HG02870 (cell line): Measurements from ENCODE around the gene CCL4.
A peak's percentile ranks its signal among the peaks of the same experiment; 100 is the strongest.

ENCODE experiments used
- ATAC-seq: cut with Tn5 transposase; IDR thresholded peaks from one replicate; pipeline ENCODE4 v1.9.1; 2021; ENCODE audit warnings: mild to moderate bottlenecking, moderate library complexity; ENCODE audit not compliant: unreplicated experiment

CCL4 gene

GRCh38 chr17:36142235-36142634 lies 38.6 kb downstream of the CCL4 start:
- ATAC-seq: no peak

- no peak for ATAC-seq
These were observed 39.2 kb downstream of the CCL4 start for GRCh38 chr17:36142806-36143205.

DNA sequence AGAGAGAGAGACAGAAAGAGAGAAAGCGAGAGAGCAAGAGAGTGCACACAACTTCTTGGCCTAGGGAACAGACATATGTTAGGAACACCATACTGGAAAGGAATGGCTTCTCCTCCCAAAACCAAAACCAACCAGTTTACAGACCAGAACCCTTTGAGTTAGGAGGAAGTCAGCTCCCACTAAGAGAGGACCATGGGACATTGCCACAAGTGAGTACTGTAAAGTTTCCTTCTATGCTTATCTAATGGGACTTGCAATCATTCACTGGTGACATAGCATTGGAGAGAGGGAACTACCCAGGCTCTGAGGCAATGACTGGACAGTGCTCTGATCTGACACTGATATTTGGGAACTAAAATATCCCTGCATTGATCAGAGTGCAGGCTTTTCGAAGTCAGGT lies 40.4 kb downstream of the CCL4 start:
- ATAC-seq: no peak

DNA sequence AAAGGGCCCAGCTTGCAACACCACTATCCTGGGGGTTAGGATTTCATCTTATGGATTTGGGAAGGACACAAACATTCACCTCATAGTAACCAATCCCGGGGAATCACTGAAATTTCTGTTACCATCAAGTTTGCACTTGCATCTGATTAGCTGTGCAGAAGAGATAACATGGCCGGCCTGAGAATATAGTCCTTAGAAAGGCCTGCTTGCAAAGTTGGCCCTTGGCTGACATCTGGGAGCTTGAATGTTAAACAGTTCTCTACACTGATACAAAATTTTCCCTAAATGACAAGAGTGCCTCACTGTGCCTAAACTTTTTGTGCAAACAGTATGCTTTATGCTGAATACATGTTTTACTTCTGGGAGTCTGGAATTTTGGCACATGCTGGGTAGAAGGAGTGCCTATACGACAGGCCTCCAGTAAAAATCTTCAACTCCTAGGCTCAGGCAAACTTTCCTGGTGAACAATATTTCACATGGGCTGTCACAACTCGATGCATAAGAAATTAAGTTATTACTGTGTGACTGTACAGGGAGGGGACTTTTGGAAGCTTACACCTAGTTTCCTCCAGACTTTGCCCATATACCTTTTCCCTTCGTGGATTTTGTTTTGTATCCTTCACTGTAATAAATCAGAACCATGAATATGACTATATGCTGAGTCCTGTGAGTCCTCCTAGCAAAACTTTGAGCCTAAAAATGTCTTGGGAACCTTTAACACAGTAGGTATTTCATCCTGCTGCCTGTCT lies 41.5 kb downstream of the CCL4 start:
- ATAC-seq: no peak

DNA sequence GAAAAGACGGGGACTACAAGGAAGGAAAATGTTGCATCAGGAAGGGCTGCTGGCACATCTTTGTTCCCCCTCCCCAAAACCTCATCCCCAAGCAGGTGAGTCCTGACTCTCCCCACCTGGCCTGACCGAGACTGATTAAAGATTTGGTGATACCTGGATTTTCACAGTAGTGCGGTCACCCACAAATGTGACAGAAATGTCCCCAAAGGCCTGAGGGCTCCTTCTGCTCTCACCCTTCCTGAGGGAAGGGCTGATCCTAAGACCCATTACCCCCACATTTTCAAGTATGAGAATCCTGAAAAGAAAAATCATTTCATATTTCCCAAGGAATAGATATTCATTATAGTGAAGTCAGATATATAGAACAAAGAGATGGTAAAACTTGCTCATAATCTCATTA lies 44.0 kb downstream of the CCL4 start:
- ATAC-seq: no peak

DNA sequence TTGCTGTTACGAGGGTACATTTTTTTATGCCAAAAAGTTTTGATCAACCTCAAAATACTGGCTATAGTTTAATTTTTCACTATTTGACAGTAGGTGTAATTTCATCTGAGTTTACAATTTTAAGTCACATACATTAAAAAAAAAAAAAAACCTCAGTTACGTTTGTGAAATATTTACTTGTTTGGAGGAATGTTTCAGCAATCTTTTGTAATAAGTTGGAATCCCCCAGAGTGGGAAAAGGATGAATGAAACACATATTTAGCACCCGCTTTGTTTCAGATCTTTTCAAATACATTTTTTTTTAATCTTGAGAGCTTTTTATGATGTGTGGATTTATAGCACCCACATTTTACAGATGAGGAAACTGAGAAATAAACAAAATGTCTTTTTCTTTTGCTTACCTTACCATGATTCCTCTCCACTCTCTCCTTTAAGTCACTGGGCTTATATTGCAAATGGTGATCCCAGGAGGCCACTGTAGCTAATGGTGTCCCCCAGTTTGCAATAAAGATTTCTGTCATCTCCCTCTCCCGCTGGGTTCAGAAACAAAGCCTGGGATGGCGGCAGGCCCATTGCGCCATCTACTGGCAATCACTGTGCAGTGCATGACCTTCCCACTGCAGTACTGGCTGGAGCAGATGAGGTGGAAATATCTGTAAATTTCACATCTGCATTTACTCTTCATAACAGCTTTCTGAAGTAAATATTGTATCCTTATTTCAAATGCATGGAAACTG lies 45.1 kb downstream of the CCL4 start:
- peak; percentile 63 for ATAC-seq

DNA sequence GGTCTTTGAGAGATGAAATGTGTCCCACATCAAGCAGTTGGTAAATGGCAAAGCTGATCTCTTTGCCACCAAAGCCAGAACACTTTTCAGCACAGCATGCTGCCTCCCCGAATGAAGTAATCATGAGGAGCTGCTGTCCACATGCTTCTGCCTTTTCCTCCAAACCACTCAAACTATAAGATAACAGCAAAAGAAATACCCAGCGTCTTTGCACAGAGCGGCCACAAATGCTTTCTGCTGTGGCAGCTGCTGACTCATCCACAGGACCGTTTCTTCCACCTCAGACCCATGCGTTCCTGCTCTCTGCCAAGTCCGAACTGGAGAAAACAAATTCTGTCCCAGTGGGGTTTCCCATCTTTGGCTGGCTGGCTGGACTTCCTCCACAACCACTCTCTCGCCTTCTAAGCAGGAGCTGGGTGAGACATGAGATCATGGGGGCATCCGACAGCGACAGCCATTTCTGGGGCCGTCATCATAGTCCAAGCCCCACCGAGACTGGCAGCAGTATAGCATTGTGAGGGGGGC lies 45.7 kb downstream of the CCL4 start:
- ATAC-seq: no peak

GRCh38 chr17:36151891-36152638 lies 48.4 kb downstream of the CCL4 start:
- ATAC-seq: no peak

DNA sequence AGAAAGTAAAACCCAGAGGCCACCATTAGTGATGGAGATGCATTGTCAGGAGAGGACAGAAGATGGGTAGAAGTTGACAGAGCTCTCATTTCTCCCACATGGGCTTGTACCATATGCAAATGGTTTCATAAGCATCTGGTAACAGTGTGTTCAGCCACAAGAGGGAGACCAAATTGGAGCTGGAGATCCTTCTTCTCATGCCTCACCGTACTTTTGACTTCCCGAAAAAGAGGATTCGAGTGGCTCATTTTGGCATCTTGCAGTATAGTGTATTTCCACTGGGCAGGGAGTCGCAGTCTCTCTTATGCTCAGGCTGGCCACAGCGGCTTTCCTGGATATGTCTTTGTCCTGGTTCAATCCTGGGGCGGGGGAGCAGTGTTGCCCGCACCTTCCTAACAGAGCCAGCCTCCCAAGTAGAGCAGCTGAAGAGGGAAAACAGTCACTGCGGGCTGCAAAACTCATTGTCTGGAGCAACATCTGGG lies 49.1 kb downstream of the CCL4 start:
- no peak for ATAC-seq

DNA sequence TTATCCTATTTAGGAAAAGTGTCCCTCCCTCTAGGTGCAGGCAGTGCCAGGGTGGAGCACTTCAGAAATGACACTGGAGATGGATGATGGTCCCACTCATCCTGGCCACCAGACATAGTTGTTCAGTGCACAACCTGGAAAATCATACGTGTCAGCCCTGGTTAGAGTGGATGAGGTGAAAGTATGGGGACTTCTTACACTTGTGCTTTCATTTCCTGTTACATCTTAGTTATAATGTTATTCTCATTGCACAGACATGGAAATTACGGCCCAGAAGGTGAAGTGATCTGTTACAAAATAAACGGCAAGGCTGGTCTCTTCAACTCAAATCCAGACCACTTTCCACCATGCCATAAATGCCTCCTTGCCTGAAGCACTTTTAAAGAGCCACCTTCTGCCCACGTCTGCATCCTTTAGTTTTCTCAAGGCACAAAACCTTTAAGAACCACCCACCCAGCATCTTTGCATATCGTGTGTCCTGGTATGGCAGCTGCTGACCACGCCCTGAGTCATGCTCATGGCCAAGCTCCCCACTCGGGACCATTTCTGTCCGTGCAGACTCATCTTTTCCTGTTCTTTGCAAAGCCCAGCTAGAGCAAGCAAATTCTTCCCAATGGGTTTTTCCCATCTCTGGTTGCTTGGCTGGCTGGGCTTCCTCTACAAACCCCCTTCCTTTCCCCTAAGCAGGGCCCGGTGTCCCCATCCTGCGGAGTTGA lies 50.4 kb downstream of the CCL4 start:
- ATAC-seq: no peak
